Hepatocyte (in vitro differentiated cells): ENCODE results near the gene PSME1. TPM values are rescaled to one million over a fixed set of nuclear protein-coding genes. Genes with fewer than 3 reads are reported as not detected.

Experiments used
- DNase-seq: peaks from one replicate; pipeline ENCODE4 v3.0.0-alpha.2; 2016; ENCODE audit warnings: low spot score
- H2AFZ ChIP-seq: fragments of 200-600 bp; sonication (generic); 2 replicates; pipeline ENCODE4 v1.6.0; 2016; ENCODE audit warnings: antibody characterized with exemption, mild to moderate bottlenecking
- H3K27ac ChIP-seq: fragments of 200-600 bp; sonication (generic); 2 replicates; pipeline ENCODE4 v1.5.1; 2016; ENCODE audit warnings: mild to moderate bottlenecking
- H3K27me3 ChIP-seq: fragments of 200-600 bp; sonication (generic); 2 replicates; pipeline ENCODE4 v1.6.1; 2016
- H3K36me3 ChIP-seq: fragments of 200-600 bp; sonication (generic); replicated peaks from 2 replicates; pipeline ENCODE4 v1.5.1; 2016; ENCODE audit warnings: low read depth; ENCODE audit not compliant: insufficient read depth
- H3K4me1 ChIP-seq: fragments of 200-600 bp; sonication (generic); 2 replicates; pipeline ENCODE4 v1.5.1; 2016; ENCODE audit warnings: mild to moderate bottlenecking, moderate library complexity; ENCODE audit not compliant: insufficient read depth
- H3K4me2 ChIP-seq: fragments of 200-600 bp; sonication (generic); 2 replicates; pipeline ENCODE4 v1.6.0; 2016
- H3K4me3 ChIP-seq: fragments of 200-600 bp; sonication (generic); 2 replicates; pipeline ENCODE4 v1.5.1; 2016; ENCODE audit warnings: mild to moderate bottlenecking
- H3K79me2 ChIP-seq: fragments of 200-600 bp; sonication (generic); 2 replicates; pipeline ENCODE4 v1.6.0; 2017; ENCODE audit warnings: mild to moderate bottlenecking
- H3K9me2 ChIP-seq: fragments of 200-600 bp; sonication (generic); replicated peaks from 2 replicates; pipeline ENCODE4 v1.6.0; 2017; ENCODE audit warnings: mild to moderate bottlenecking; ENCODE audit not compliant: insufficient read depth
- H3K9me3 ChIP-seq: fragments of 200-600 bp; sonication (generic); 2 replicates; pipeline ENCODE4 v1.5.1; 2016; ENCODE audit warnings: low read depth, mild to moderate bottlenecking
- H4K20me1 ChIP-seq: fragments of 200-600 bp; sonication (generic); 2 replicates; pipeline ENCODE4 v1.6.0; 2016; ENCODE audit warnings: mild to moderate bottlenecking; ENCODE audit not compliant: insufficient read depth, poor library complexity, severe bottlenecking
- EZH2 ChIP-seq: fragments of 200-600 bp; sonication (generic); IDR thresholded peaks from 2 replicates; pipeline ENCODE4 v1.6.1; 2016; ENCODE audit warnings: antibody characterized with exemption, mild to moderate bottlenecking, borderline replicate concordance
- EZH2phosphoT487 ChIP-seq: fragments of 200-600 bp; sonication (generic); IDR thresholded peaks from one replicate; pipeline ENCODE4 v1.6.1; 2018; ENCODE audit warnings: antibody characterized with exemption, mild to moderate bottlenecking, low read depth, moderate library complexity; ENCODE audit not compliant: unreplicated experiment, severe bottlenecking
- WGBS: methylation state at CpG from one replicate; pipeline ENCODE4 v1.1.6; 2016; ENCODE audit warnings: low lambda C conversion rate; ENCODE audit errors: missing lambda C conversion rate; 5-methylcytosine and 5-hydroxymethylcytosine counted together
- polyA plus RNA-seq: library from polyadenylated mRNA; unstranded; fragments of >200 nt; fragmentation: Nextera tagmentation; extraction: Ambion mirVana; gene quantifications from 2 replicates; pipeline ENCODE4 v1.2.1, GENCODE V29; 2016
- total RNA-seq: library from RNA; depleted of rRNA; stranded (reverse); fragments of >200 nt; gene quantifications from 2 replicates; pipeline ENCODE4 v1.2.3, GENCODE V29; 2014
- TF ChIP-seq, protein P1 (sequence below): fragments of 200-600 bp; sonication (generic); IDR thresholded peaks from 2 replicates; pipeline ENCODE4 v1.5.1; 2016; ENCODE audit warnings: antibody characterized with exemption, mild to moderate bottlenecking; ENCODE audit not compliant: poor library complexity

The PSME1 gene
- total and polyA plus RNA-seq, 2 experiments from 2014 or later: 123 to 238 TPM

DNA sequence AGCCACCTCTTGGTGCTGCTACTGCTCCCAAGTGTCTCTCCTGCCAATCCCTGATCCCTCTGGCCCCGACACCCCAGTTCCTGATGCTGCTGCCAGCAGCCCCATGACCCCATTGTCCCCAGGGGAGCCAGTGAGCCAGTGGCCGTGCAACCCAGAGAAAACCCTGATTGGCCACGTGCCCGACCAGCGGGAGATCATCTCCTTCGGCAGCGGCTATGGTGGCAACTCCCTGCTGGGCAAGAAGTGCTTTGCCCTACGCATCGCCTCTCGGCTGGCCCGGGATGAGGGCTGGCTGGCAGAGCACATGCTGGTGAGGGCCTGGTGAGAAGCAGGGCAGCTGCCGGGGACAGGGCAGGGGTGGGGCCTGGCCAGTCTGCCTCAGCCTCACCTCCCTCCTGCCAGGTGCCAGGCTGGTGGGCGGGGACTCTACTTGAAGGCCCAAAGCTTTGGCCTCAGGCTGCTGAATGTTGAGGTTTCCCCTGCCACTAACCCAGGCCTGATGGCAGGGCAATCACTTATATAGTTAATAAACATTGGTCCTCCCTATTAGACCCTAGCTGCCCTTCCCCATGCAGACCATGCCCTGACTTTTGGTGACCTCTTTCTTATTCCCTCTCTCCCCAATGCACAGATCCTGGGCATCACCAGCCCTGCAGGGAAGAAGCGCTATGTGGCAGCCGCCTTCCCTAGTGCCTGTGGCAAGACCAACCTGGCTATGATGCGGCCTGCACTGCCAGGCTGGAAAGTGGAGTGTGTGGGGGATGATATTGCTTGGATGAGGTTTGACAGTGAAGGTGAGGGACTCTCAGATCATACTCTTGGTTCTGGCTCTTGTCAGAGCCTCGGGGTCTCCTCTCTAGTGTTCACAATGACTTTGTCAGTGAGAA, 36.8 kb upstream of the PSME1 start:
- Histone ChIP-seq H3K9me2 (no peaks in the 10 kb centered on the region), H3K4me1 (peaks cover 5% of the 10 kb centered on the region), H3K4me3 (no peak overlapping the region), H2AFZ (no peak overlapping the region), H3K27ac (no peak overlapping the region), H3K9me3 (no peaks in the 10 kb centered on the region), H3K79me2 (peaks cover 27% of the 10 kb centered on the region), H3K27me3 (no peaks in the 10 kb centered on the region), H4K20me1 (no peaks in the 10 kb centered on the region), H3K4me2 (no peak overlapping the region), H3K36me3 (no peaks in the 10 kb centered on the region)
- TF ChIP-seq EZH2: no peak
- TF ChIP-seq EZH2phosphoT487: no peak
- TF ChIP-seq, protein P1, sequence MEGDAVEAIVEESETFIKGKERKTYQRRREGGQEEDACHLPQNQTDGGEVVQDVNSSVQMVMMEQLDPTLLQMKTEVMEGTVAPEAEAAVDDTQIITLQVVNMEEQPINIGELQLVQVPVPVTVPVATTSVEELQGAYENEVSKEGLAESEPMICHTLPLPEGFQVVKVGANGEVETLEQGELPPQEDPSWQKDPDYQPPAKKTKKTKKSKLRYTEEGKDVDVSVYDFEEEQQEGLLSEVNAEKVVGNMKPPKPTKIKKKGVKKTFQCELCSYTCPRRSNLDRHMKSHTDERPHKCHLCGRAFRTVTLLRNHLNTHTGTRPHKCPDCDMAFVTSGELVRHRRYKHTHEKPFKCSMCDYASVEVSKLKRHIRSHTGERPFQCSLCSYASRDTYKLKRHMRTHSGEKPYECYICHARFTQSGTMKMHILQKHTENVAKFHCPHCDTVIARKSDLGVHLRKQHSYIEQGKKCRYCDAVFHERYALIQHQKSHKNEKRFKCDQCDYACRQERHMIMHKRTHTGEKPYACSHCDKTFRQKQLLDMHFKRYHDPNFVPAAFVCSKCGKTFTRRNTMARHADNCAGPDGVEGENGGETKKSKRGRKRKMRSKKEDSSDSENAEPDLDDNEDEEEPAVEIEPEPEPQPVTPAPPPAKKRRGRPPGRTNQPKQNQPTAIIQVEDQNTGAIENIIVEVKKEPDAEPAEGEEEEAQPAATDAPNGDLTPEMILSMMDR: no peak
- DNase-seq: no peak
- 97% methylated on average over 17 of the region's 17 CpGs for WGBS

DNA sequence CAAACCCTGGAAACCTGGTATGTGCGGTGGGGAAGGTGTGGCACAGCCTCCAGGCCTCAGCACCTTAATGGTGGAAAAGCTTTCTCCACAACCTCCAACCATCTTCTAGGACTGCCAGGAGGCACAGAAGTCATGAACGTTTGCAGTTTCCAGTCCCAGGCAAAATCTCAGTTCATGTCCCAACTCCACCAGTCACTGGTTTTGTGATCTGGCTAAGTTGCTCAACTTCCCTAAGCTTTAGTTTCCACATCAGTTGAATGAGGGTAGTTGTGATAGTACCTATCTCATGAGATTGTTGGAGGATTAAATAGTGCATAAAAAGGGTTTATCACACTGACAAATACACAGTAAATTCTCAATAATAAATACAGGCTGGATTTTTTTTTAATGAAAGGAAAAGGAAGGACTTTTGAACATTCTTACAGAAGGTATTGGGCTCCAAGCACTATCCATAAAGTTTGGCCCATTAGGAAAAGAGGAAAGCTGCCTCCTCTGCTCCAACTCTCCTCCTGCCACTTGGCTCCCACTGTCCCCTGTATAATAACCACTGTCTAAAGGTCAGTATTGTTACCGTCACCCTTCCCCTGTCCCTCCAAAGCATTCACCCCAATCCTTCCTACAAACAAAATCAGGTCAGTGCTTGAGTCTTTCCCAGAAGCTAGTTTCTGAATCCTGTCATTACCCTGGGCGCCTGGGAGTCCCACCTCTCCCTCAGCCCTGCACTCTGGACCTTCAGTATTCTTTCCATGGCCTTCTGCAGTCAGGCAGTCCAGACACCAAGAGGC, 35.6 kb upstream of the PSME1 start:
- DNase-seq: no peak
- no peaks in the 10 kb centered on the region for H3K36me3 ChIP-seq
- no peaks in the 10 kb centered on the region for H3K4me1 ChIP-seq
- no peak overlapping the region for H2AFZ ChIP-seq
- peaks cover 20% of the 10 kb centered on the region for H3K79me2 ChIP-seq
- no peak overlapping the region for H3K4me3 ChIP-seq
- H3K4me2 ChIP-seq: no peak overlapping the region
- WGBS: 90% methylated on average over 4 of the region's 4 CpGs
- H3K9me2 ChIP-seq: no peaks in the 10 kb centered on the region
- TF ChIP-seq, protein P1: no peak
- TF ChIP-seq EZH2 (no peak), EZH2phosphoT487 (no peak)
- H3K9me3 ChIP-seq: no peaks in the 10 kb centered on the region
- no peaks in the 10 kb centered on the region for H4K20me1 ChIP-seq
- H3K27ac ChIP-seq: no peak overlapping the region
- H3K27me3 ChIP-seq: no peaks in the 10 kb centered on the region

- TF ChIP-seq, protein P1: no peak
- no peak for TF ChIP-seq EZH2
- TF ChIP-seq EZH2phosphoT487: no peak
- Histone ChIP-seq H3K4me2 (no peak overlapping the region), H3K27me3 (no peaks in the 10 kb centered on the region), H2AFZ (no peak overlapping the region), H4K20me1 (no peaks in the 10 kb centered on the region), H3K9me3 (no peaks in the 10 kb centered on the region), H3K36me3 (no peaks in the 10 kb centered on the region), H3K4me1 (no peaks in the 10 kb centered on the region), H3K27ac (no peak overlapping the region), H3K9me2 (no peaks in the 10 kb centered on the region), H3K79me2 (peaks cover 16% of the 10 kb centered on the region), H3K4me3 (no peak overlapping the region)
- no peak for DNase-seq
- 98% methylated on average over 3 of the region's 3 CpGs for WGBS
Observed at GRCh38 chr14:24100982-24101494, 35.0 kb upstream of the PSME1 start.
